SK-N-SH treated with all-trans-retinoic acid at 6 μM for 48 hours (cell line): Measurements from ENCODE around the gene UST.

Source experiments
- ATAC-seq: fragments of 200-7000 bp; cut with Tn5 transposase; 3 replicates; pipeline ENCODE4 v1.9.1; 2020; ENCODE audit warnings: mild to moderate bottlenecking, moderate library complexity
- ARNTL ChIP-seq: fragments of 450-650 bp; formaldehyde crosslinking; IDR thresholded peaks from 2 replicates; pipeline ENCODE4 v1.5.0; 2020; ENCODE audit warnings: low read depth, mild to moderate bottlenecking, moderate library complexity, borderline replicate concordance
- BACH2 ChIP-seq: fragments of 250-450 bp; sonication (Bioruptor Pico); IDR thresholded peaks from 2 replicates; pipeline ENCODE4 v1.9.0; 2021; ENCODE audit warnings: mild to moderate bottlenecking, borderline replicate concordance
- CSDC2 ChIP-seq: fragments of 250-450 bp; sonication (Bioruptor Pico); IDR thresholded peaks from 2 replicates; pipeline ENCODE4 v1.5.0; 2020; ENCODE audit warnings: mild to moderate bottlenecking, moderate library complexity
- ESRRG ChIP-seq: fragments of 250-450 bp; sonication (Bioruptor Pico); IDR thresholded peaks from 2 replicates; pipeline ENCODE4 v1.6.1; 2021; ENCODE audit warnings: mild to moderate bottlenecking
- GLIS3 ChIP-seq: fragments of 250-450 bp; sonication (Bioruptor Pico); IDR thresholded peaks from 2 replicates; pipeline ENCODE4 v1.5.0; 2020; ENCODE audit warnings: mild to moderate bottlenecking, moderate library complexity
- ISL1 ChIP-seq: fragments of 250-450 bp; sonication (Bioruptor Pico); IDR thresholded peaks from 2 replicates; pipeline ENCODE4 v2.1.2; 2022; ENCODE audit warnings: mild to moderate bottlenecking, moderate library complexity
- OSR1 ChIP-seq: fragments of 250-450 bp; sonication (Bioruptor Pico); IDR thresholded peaks from 2 replicates; pipeline ENCODE4 v1.8.0; 2022; ENCODE audit warnings: moderate library complexity, mild to moderate bottlenecking, inconsistent platforms
- PPARA ChIP-seq: fragments of 250-450 bp; sonication (Bioruptor Pico); IDR thresholded peaks from 2 replicates; pipeline ENCODE4 v1.5.0; 2020; ENCODE audit warnings: mild to moderate bottlenecking, borderline replicate concordance
- RARB ChIP-seq: fragments of 250-450 bp; sonication (Bioruptor Pico); IDR thresholded peaks from 2 replicates; pipeline ENCODE4 v1.8.0; 2021; ENCODE audit warnings: mild to moderate bottlenecking, moderate library complexity
- SNAI2 ChIP-seq: fragments of 250-450 bp; sonication (Bioruptor Pico); IDR thresholded peaks from 2 replicates; pipeline ENCODE4 v1.5.0; 2020; ENCODE audit warnings: mild to moderate bottlenecking, moderate library complexity
- TCF4 ChIP-seq: fragments of 250-450 bp; sonication (Bioruptor Pico); IDR thresholded peaks from 2 replicates; pipeline ENCODE4 v1.8.0; 2021; ENCODE audit warnings: mild to moderate bottlenecking, moderate library complexity, borderline replicate concordance
- TOX ChIP-seq: fragments of 250-450 bp; sonication (Bioruptor Pico); IDR thresholded peaks from 2 replicates; pipeline ENCODE4 v1.8.0; 2021; ENCODE audit warnings: mild to moderate bottlenecking, moderate library complexity, borderline replicate concordance
- ZC3H10 ChIP-seq: fragments of 250-450 bp; sonication (Bioruptor Pico); IDR thresholded peaks from 2 replicates; pipeline ENCODE4 v1.5.1; 2021; ENCODE audit warnings: mild to moderate bottlenecking, moderate library complexity
- ZFP3 ChIP-seq: fragments of 250-450 bp; sonication (Bioruptor Pico); IDR thresholded peaks from 2 replicates; pipeline ENCODE4 v1.5.0; 2020; ENCODE audit warnings: mild to moderate bottlenecking, moderate library complexity
- ZFP30 ChIP-seq: fragments of 450-650 bp; formaldehyde crosslinking; IDR thresholded peaks from 2 replicates; pipeline ENCODE4 v1.5.0; 2022; ENCODE audit warnings: mild to moderate bottlenecking, moderate library complexity
- ZNF70 ChIP-seq: fragments of 450-650 bp; formaldehyde crosslinking; IDR thresholded peaks from 2 replicates; pipeline ENCODE4 v1.5.0; 2020; ENCODE audit warnings: mild to moderate bottlenecking, moderate library complexity
- ZNF8 ChIP-seq: fragments of 450-650 bp; formaldehyde crosslinking; IDR thresholded peaks from 2 replicates; pipeline ENCODE4 v1.5.0; 2020; ENCODE audit warnings: mild to moderate bottlenecking, moderate library complexity
- TF ChIP-seq, protein P1 (sequence below): fragments of 250-450 bp; sonication (Bioruptor Pico); IDR thresholded peaks from 2 replicates; pipeline ENCODE4 v1.5.1; 2021; ENCODE audit warnings: mild to moderate bottlenecking, moderate library complexity
- TF ChIP-seq, protein P2 (sequence below): fragments of 250-450 bp; sonication (Bioruptor Pico); IDR thresholded peaks from 2 replicates; pipeline ENCODE4 v1.5.1; 2020; ENCODE audit warnings: low read depth, mild to moderate bottlenecking, moderate library complexity
- TF ChIP-seq, protein P3 (sequence below): fragments of 250-450 bp; sonication (Bioruptor Pico); IDR thresholded peaks from 2 replicates; pipeline ENCODE4 v1.8.0; 2020; ENCODE audit warnings: mild to moderate bottlenecking, moderate library complexity, borderline replicate concordance
- TF ChIP-seq, protein P4 (sequence below): fragments of 250-450 bp; sonication (Bioruptor Pico); IDR thresholded peaks from 2 replicates; pipeline ENCODE4 v1.8.0; 2021; ENCODE audit warnings: low read depth, mild to moderate bottlenecking, moderate library complexity, borderline replicate concordance

Gene UST

DNA sequence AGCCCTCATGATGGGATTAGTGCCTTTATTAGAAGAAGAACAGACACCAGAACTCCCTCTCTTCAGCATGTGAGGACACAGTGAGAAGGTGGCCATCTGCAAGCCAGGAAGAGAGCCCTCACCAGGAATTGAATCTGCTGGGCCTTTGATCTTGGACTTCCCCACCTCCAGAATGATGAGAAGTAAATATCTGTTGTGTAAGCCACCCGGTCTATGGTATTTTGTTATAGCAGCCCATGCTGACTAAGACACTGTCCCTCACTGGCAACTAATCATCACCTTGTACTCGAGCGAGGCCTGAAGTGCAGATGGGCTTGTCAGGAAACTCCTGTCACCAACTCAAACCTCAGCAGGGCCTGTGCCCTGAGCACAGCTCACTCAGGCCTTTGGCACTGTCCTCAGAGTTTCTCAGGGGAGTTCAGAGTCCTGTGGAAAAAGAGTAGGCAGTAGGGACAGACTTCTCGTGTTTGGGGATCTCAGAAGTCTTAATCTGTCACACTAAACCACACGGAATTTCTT, 62.0 kb downstream of the UST start:
- TF ChIP-seq, protein P1, sequence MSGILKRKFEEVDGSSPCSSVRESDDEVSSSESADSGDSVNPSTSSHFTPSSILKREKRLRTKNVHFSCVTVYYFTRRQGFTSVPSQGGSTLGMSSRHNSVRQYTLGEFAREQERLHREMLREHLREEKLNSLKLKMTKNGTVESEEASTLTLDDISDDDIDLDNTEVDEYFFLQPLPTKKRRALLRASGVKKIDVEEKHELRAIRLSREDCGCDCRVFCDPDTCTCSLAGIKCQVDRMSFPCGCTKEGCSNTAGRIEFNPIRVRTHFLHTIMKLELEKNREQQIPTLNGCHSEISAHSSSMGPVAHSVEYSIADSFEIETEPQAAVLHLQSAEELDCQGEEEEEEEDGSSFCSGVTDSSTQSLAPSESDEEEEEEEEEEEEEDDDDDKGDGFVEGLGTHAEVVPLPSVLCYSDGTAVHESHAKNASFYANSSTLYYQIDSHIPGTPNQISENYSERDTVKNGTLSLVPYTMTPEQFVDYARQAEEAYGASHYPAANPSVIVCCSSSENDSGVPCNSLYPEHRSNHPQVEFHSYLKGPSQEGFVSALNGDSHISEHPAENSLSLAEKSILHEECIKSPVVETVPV (CRISPR knock-in tag) = no peak
- no peak for TF ChIP-seq ISL1 (CRISPR knock-in tag)
- TF ChIP-seq ZNF8 (CRISPR knock-in tag) = no peak
- no peak for TF ChIP-seq ZNF70 (CRISPR knock-in tag)
- TF ChIP-seq, protein P2, sequence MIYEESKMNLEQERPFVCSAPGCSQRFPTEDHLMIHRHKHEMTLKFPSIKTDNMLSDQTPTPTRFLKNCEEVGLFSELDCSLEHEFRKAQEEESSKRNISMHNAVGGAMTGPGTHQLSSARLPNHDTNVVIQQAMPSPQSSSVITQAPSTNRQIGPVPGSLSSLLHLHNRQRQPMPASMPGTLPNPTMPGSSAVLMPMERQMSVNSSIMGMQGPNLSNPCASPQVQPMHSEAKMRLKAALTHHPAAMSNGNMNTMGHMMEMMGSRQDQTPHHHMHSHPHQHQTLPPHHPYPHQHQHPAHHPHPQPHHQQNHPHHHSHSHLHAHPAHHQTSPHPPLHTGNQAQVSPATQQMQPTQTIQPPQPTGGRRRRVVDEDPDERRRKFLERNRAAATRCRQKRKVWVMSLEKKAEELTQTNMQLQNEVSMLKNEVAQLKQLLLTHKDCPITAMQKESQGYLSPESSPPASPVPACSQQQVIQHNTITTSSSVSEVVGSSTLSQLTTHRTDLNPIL = no peak
- TF ChIP-seq ZFP30 (CRISPR knock-in tag) = no peak
- TF ChIP-seq ARNTL (CRISPR knock-in tag) = no peak
- TF ChIP-seq ZFP3 = no peak
- TF ChIP-seq, protein P3, sequence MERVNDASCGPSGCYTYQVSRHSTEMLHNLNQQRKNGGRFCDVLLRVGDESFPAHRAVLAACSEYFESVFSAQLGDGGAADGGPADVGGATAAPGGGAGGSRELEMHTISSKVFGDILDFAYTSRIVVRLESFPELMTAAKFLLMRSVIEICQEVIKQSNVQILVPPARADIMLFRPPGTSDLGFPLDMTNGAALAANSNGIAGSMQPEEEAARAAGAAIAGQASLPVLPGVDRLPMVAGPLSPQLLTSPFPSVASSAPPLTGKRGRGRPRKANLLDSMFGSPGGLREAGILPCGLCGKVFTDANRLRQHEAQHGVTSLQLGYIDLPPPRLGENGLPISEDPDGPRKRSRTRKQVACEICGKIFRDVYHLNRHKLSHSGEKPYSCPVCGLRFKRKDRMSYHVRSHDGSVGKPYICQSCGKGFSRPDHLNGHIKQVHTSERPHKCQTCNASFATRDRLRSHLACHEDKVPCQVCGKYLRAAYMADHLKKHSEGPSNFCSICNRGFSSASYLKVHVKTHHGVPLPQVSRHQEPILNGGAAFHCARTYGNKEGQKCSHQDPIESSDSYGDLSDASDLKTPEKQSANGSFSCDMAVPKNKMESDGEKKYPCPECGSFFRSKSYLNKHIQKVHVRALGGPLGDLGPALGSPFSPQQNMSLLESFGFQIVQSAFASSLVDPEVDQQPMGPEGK (CRISPR knock-in tag) = no peak
- no peak for TF ChIP-seq GLIS3 (CRISPR knock-in tag)
- TF ChIP-seq ESRRG (CRISPR knock-in tag) = no peak
- no peak for TF ChIP-seq TCF4 (CRISPR knock-in tag)
- TF ChIP-seq, protein P4, sequence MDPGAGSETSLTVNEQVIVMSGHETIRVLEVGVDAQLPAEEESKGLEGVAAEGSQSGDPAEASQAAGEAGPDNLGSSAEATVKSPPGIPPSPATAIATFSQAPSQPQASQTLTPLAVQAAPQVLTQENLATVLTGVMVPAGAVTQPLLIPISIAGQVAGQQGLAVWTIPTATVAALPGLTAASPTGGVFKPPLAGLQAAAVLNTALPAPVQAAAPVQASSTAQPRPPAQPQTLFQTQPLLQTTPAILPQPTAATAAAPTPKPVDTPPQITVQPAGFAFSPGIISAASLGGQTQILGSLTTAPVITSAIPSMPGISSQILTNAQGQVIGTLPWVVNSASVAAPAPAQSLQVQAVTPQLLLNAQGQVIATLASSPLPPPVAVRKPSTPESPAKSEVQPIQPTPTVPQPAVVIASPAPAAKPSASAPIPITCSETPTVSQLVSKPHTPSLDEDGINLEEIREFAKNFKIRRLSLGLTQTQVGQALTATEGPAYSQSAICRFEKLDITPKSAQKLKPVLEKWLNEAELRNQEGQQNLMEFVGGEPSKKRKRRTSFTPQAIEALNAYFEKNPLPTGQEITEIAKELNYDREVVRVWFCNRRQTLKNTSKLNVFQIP = no peak
- no peak for TF ChIP-seq ZC3H10 (CRISPR knock-in tag)
- no peak for TF ChIP-seq PPARA (CRISPR knock-in tag)
- TF ChIP-seq OSR1 (CRISPR knock-in tag) = no peak
- TF ChIP-seq RARB (CRISPR knock-in tag) = no peak
- ATAC-seq = no peak

DNA sequence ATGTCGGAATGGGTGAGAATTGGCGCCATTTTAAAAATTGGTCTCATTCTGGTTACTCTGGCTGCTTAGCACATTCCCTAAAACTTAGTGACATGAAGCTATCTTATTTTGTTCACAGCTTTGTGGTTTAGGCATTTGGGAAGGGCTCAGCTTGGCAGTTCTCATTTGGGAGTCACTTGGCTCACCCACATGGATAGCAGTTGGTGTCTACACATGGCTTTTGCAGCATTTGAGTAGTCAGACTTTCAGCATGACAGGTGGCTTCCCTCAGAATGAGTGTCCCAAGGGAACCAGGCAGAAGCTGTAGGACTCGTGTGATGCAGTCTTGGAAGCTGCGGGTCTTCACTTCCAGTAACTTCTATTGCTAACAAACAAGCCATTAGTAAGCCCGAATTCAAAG, 64.6 kb downstream of the UST start:
- TF ChIP-seq TOX (CRISPR knock-in tag) = no peak
- no peak for ATAC-seq

DNA sequence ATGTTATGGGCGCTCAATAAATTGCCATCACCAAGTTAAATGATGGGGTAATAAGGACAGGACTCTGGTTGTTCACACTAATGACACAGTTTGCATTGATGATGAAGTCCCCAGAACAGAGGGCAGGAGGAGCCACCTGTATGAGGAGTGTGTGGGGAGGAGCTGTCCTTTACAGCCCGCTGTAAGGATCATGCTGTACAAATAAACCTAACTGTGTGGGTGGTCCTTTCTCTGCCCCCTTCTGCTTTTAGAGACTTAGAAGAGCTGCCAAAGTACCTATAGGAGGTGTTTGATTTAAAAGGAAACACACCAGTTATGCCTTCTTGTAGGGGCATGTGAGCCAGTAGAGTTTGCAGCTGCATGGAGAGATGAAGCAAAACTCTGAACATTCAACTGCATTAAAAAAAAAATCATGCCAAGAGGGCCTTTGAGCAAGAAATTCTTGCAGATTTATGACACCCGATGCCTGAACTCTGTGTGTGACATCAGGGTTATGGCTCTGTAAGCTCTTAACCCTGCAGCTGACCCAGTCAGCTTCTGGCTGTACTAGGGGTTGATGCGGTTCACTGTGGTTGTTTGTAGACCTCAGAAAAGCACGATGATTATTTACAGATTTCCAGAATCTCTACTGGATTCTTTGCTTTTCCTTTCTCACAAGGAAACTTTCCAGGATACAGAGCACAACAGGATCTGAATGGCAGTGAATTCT, 67.4 kb downstream of the UST start:
- ATAC-seq = no peak
- TF ChIP-seq OSR1 (CRISPR knock-in tag) = no peak
- no peak for TF ChIP-seq ZFP30 (CRISPR knock-in tag)
- TF ChIP-seq, protein P4 = no peak
- TF ChIP-seq, protein P2 = no peak
- TF ChIP-seq ZNF70 (CRISPR knock-in tag) = no peak
- no peak for TF ChIP-seq BACH2 (CRISPR knock-in tag)
- TF ChIP-seq, protein P3 (CRISPR knock-in tag) = no peak
- TF ChIP-seq TOX (CRISPR knock-in tag) = no peak
- TF ChIP-seq ZNF8 (CRISPR knock-in tag) = no peak
- TF ChIP-seq TCF4 (CRISPR knock-in tag) = no peak
- no peak for TF ChIP-seq CSDC2 (CRISPR knock-in tag)
- TF ChIP-seq ARNTL (CRISPR knock-in tag) = no peak
- TF ChIP-seq ZFP3 = no peak
- TF ChIP-seq ZC3H10 (CRISPR knock-in tag) = no peak
- TF ChIP-seq ESRRG (CRISPR knock-in tag) = no peak
- TF ChIP-seq GLIS3 (CRISPR knock-in tag) = no peak
- TF ChIP-seq, protein P1 (CRISPR knock-in tag) = no peak
- no peak for TF ChIP-seq SNAI2 (CRISPR knock-in tag)
